ENCODE data around the gene SRD5A3.

The SRD5A3 gene

DNA sequence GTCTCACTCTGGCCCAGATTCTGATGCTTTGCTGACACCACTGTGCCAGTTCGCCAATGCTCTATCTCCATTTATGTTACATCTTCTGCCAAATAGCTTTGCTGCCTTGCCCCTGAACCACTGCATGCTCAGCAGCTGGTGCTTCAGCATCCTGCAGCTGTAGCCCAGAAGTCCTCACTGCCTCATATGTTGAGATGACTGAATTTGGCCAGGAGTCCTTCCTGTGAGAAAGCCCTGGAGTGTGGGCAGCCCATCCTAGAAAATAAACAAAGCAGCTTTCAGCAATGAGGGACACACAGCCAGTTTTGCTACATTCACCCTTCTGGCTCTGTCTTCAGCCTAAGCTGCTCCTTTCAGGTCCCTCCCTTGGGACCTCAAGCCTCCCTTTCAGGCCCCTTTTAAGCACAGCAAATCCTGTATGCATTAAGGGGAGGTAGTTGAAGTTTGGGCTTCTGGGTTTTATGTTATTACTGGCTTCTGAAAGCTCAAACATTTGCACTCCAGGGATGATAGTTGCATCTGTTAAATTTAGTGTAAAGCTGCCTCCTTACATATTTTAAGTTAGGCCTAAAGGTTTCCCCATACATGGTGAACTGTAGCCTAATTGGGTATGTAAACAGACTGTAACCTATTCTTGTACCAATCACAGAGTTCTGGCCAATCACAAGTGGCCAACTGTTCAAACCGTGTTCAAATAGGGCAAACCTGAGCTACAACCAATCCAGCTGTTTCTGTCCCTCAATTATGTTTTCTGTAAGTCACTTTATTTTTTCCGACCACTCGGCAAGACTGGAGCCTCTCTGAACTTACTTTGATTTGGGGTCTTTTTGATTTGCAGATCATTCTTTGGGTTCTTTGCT is 47.6 kb downstream of the SRD5A3 start:
- TF ChIP-seq ZFX (IDR thresholded peaks at IDR 0.05) = no peak
- TF ChIP-seq, protein P1, sequence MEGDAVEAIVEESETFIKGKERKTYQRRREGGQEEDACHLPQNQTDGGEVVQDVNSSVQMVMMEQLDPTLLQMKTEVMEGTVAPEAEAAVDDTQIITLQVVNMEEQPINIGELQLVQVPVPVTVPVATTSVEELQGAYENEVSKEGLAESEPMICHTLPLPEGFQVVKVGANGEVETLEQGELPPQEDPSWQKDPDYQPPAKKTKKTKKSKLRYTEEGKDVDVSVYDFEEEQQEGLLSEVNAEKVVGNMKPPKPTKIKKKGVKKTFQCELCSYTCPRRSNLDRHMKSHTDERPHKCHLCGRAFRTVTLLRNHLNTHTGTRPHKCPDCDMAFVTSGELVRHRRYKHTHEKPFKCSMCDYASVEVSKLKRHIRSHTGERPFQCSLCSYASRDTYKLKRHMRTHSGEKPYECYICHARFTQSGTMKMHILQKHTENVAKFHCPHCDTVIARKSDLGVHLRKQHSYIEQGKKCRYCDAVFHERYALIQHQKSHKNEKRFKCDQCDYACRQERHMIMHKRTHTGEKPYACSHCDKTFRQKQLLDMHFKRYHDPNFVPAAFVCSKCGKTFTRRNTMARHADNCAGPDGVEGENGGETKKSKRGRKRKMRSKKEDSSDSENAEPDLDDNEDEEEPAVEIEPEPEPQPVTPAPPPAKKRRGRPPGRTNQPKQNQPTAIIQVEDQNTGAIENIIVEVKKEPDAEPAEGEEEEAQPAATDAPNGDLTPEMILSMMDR (conservative IDR thresholded peaks at IDR 0.05) = no peak
- 0 out of 2 replicates have a peak overlapping the region, but pooled peaks have one; percentile 15 for H3K27ac ChIP-seq

DNA sequence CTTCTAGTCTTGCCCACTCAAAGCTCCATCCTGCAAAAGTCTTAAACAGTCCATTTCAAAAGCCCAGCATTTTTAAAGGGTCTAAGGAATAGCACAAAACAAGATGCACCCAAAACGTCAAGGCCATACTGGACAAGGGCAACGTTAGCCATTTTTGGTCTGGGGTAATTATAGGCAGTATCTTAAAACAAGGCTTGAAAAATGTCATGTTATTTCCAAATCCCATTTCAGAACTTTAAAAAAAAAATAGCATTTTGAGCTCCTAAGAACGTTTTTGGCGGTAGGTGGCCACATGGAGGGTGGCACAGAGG is 49.1 kb downstream of the SRD5A3 start:
- H3K27ac ChIP-seq = peak overlapping the region; percentile 97
- no peak for TF ChIP-seq ZFX (IDR thresholded peaks at IDR 0.05)
- TF ChIP-seq, protein P1 (conservative IDR thresholded peaks at IDR 0.05) = no peak; the same call in 1 of the 2 replicates

DNA sequence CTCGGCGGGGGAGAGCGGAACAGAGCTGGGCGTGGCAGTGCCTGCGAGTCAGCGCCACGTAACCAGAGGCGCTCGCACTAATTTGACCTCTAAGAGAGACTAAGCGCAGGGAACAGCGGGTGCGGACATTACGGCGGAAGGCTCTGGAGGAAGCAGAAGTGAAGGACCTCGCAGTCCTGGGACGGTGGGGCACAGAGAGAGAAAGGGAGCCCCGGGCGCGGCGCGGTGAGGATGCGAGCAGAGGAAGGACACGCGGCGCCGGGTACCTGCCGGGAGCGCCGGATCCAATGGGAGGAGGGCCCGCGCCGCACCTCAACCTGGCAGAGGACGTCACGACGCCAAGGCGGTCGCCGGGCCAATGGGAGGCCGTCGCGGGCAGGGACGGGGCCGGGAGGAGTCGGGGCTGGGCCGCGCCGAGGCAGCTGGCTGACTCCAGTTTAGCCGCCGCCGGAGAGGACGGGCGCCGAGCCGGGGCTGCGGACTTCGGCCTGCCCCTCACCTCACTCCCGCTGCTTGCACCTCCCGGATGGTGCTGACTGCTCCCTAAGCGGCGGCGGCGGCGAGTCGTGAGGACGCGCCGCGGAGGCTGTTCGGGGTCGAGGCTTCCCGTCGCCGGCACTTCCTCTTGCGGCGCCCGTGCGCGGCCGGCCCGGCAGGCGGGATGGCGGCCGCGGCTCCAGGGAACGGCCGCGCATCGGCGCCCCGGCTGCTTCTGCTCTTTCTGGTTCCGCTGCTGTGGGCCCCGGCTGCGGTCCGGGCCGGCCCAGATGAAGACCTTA is 49.7 kb downstream of the SRD5A3 start, which contains the start of gene TMEM165:
TSS of gene TMEM165 (plus strand) at position 429 of the 779 bp plus-strand sequence. CDS start at position 662, 233 bp downstream.
- TF ChIP-seq, protein P1 (conservative IDR thresholded peaks at IDR 0.05) = no peak; the same call in 1 of the 2 replicates
- TF ChIP-seq ZFX (IDR thresholded peaks at IDR 0.05) = no peak; the same call in 1 of the 2 replicates
- H3K27ac ChIP-seq = peak within 1 kb of the TSS; percentile 97

GRCh38 chr4:55396308-55397125 is 50.5 kb downstream of the SRD5A3 start:
- H3K27ac ChIP-seq = peak overlapping the region; percentile 97
- peak; percentile 98 for TF ChIP-seq ZFX (IDR thresholded peaks at IDR 0.05)
- TF ChIP-seq, protein P1 (conservative IDR thresholded peaks at IDR 0.05) = no peak

DNA sequence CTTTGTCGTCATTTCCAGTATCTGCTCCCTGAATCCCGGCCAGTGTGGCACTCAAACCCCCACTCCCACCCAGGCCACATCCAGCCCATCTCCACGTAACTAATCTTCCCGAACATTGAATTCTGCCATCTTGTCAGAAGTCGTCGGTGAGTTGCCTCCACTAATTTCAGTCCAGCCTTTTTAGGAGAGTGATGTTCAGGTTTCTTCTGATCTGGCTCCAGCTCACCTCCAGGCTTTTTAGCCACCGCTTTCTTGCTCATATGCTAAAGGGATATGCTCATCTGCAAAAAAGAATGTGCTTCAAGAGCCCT is 51.0 kb downstream of the SRD5A3 start:
- H3K27ac ChIP-seq = peak overlapping the region; percentile 97
- TF ChIP-seq, protein P1 (conservative IDR thresholded peaks at IDR 0.05) = no peak
- no peak for TF ChIP-seq ZFX (IDR thresholded peaks at IDR 0.05)

DNA sequence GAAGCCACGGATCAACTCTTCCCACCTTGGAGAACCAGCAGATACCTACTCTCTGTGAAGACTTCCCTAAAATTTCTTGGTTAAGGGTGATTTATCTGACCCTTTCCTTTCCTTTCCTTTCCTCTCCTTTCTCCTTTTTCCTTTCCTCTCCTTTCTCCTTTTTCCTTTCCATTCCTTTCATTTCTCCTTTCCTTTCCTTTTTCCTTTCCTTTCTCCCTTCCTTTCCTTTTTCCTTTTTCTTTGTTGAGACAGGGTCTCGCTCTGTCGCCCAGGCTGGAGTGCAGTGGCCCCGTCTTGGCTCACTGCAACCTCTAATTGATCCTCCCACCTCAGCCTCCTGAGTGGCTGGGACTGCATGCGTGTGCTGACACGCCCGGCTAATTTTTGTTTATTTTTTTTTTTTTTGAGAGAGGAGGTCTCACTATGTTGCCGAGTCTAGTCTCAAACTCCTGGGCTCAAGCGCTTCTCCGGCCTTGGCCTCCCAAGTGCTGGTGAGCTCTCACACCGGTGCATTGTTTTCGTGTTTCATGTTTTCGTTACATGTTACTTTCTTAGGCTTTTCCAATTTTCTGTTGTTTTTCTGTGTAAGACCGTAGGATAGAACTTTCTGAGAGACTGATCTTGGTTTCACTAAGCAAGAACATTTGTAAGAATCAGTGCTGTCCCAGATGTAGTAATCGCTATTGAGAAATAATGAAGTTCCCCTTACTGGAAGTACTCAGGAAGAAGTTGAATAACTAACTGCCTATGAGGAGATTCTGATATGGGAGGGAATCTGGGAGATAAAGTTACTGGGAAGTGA is 51.7 kb downstream of the SRD5A3 start:
- H3K27ac ChIP-seq = peak overlapping the region; percentile 97
- TF ChIP-seq, protein P1 (conservative IDR thresholded peaks at IDR 0.05) = no peak
- TF ChIP-seq ZFX (IDR thresholded peaks at IDR 0.05) = no peak

Measured in C4-2B (cell line).